Thymus (tissue), 14 donors: ENCODE measurements around the gene SLC16A8. TPM values are rescaled to one million over a fixed set of nuclear protein-coding genes. Genes with fewer than 3 reads are reported as not detected.

Experiments
- DNase-seq, 9 donors: peaks; one replicate each; pipeline ENCODE4 v3.0.0-alpha.2; 2013; ENCODE audit warnings: low spot score in 9 of 9, low read depth in 6 of 9, missing footprints in 1 of 9
- H3K27ac ChIP-seq, 2 donors: one replicate each; pipeline ENCODE4 v1.5.1; 2013; ENCODE audit warnings: control low read depth in 1 of 2, low read depth in 1 of 2, low read length in 1 of 2, mild to moderate bottlenecking in 1 of 2, moderate library complexity in 1 of 2
- H3K27me3 ChIP-seq, 2 donors: one replicate each; pipeline ENCODE4 v1.5.1; 2013; ENCODE audit warnings: low read length in 1 of 2; ENCODE audit not compliant: control insufficient read depth in 2 of 2, insufficient read depth in 1 of 2
- H3K36me3 ChIP-seq, 2 donors: one replicate each; pipeline ENCODE4 v1.5.1; 2013; ENCODE audit warnings: low read length in 1 of 2, mild to moderate bottlenecking in 1 of 2, moderate library complexity in 1 of 2; ENCODE audit not compliant: control insufficient read depth in 2 of 2, insufficient read depth in 2 of 2
- H3K4me1 ChIP-seq, 2 donors: one replicate each; pipeline ENCODE4 v1.5.1; 2013; ENCODE audit warnings: low read length in 2 of 2; ENCODE audit not compliant: control insufficient read depth in 2 of 2, insufficient read depth in 2 of 2
- H3K4me3 ChIP-seq, 2 donors: one replicate each; pipeline ENCODE4 v1.5.1; 2013; ENCODE audit warnings: low read length in 2 of 2, control low read depth in 1 of 2, mild to moderate bottlenecking in 1 of 2
- H3K9me3 ChIP-seq, 2 donors: one replicate each; pipeline ENCODE4 v1.5.1; 2013; ENCODE audit warnings: low read length in 1 of 2, mild to moderate bottlenecking in 1 of 2; ENCODE audit not compliant: control insufficient read depth in 2 of 2, insufficient read depth in 1 of 2
- WGBS: extraction: QIAGEN DNeasy Blood & Tissue Kit; methylation state at CpG from one replicate; pipeline ENCODE4 v1.1.7; 2013; 5-methylcytosine and 5-hydroxymethylcytosine counted together
- long read RNA-seq, 10 donors: transcript quantifications; one replicate each; lab custom pipeline, GENCODE V29; 2026
- polyA plus RNA-seq: library from polyadenylated mRNA; stranded (reverse); fragments of 200-250 nt; gene quantifications from one replicate; pipeline ENCODE4 v1.2.3, GENCODE V29; 2013
- total RNA-seq: library from RNA; stranded (reverse); fragments of 120-200 nt; gene quantifications from one replicate; pipeline ENCODE4 v1.2.4, GENCODE V29; 2013
- donor health status: healthy.

SLC16A8 gene, protein sequence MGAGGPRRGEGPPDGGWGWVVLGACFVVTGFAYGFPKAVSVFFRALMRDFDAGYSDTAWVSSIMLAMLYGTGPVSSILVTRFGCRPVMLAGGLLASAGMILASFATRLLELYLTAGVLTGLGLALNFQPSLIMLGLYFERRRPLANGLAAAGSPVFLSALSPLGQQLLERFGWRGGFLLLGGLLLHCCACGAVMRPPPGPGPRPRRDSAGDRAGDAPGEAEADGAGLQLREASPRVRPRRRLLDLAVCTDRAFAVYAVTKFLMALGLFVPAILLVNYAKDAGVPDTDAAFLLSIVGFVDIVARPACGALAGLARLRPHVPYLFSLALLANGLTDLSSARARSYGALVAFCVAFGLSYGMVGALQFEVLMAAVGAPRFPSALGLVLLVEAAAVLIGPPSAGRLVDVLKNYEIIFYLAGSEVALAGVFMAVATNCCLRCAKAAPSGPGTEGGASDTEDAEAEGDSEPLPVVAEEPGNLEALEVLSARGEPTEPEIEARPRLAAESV
- 1.3 TPM for total RNA-seq
- polyA plus RNA-seq: 1.1 TPM
- long read RNA-seq, donor 1: 0 reads
- long read RNA-seq, donor 2: 0 reads
- long read RNA-seq, donor 3: 0 reads
- long read RNA-seq, donor 4: 0 reads
- long read RNA-seq, donor 5: 0 reads
- long read RNA-seq, donor 6: 0 reads
- long read RNA-seq, donor 7: 0 reads
- long read RNA-seq, donor 8: 0 reads
- long read RNA-seq, donor 9: 0 reads
- long read RNA-seq, donor 10: 0 reads

DNA sequence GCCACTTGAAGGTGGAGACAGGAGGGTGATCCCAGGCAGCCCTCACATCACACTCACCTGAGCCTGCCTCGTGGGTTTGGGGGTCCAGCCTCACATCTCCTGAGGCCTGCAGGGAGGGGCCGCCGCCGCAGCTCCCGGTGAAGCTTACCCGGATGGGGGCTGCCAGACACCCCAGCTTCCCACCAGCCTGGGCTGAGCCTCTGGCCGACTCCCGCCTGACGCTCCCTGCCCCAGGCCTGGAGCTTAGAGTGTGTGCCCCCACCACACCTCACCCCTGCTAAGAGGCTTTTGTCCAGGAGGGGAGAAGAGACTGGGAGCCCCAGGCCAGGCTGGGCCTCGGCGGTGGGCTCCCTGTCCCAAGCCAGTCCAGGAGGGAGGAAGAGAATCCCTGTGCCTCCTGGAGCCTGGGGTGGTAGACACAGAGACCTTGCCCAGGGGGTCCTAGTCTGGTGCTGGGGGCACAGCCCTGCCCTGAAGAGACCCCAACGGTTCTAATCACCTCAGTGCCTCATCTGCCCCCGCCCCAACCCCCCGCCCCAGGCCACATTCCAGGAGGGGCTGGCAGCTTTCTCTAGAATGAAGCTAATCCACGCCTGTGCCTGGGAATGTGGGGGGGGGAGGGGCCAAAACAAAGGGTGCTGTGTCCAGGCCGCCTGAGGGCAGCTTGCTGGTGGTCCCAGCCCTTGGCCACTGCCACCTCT is at the start of gene SLC16A8:
Gene SLC16A8, minus strand, starts transcription at position 254 of the 701 bp plus-strand sequence. CDS start 1,311 bp downstream, outside the sequence.
- H3K4me1 ChIP-seq: peaks cover 0 to 10% of the 10 kb centered on the region in 2 donors
- no peak within 1 kb of the TSS for H3K4me3 ChIP-seq
- no peak for DNase-seq
- no peaks in the 10 kb centered on the region for H3K9me3 ChIP-seq
- 91% methylated on average over 16 of the region's 16 CpGs for WGBS
- H3K36me3 ChIP-seq: peaks cover 0 to 5% of the 10 kb centered on the region in 2 donors
- peaks cover 46 to 87% of the 10 kb centered on the region in 2 donors for H3K27me3 ChIP-seq
- H3K27ac ChIP-seq: no peak within 1 kb of the TSS

- DNase-seq: no peak
- no peaks in the 10 kb centered on the region for H3K9me3 ChIP-seq
- 97% methylated on average over 4 of the region's 4 CpGs for WGBS
Measured at GRCh38 chr22:38133331-38133730, 49.3 kb upstream of the SLC16A8 start.

GRCh38 chr22:38132794-38133193 is 48.8 kb upstream of the SLC16A8 start:
- Histone ChIP-seq H3K27ac (no peak overlapping the region), H3K4me1 (no peaks in the 10 kb centered on the region), H3K9me3 (no peaks in the 10 kb centered on the region), H3K36me3 (peaks cover 55 to 65% of the 10 kb centered on the region in 2 donors), H3K4me3 (no peak overlapping the region), H3K27me3 (no peaks in the 10 kb centered on the region)
- DNase-seq: no peak
- WGBS: 94% methylated on average over 28 of the region's 28 CpGs

More at GRCh38 chr22:38133331-38133730, 49.3 kb upstream of the SLC16A8 start:
- Histone ChIP-seq H3K4me3 (no peak overlapping the region), H3K36me3 (peaks cover 54 to 65% of the 10 kb centered on the region in 2 donors), H3K4me1 (no peaks in the 10 kb centered on the region), H3K27ac (no peak overlapping the region), H3K27me3 (no peaks in the 10 kb centered on the region)

GRCh38 chr22:38132136-38132535 is 48.2 kb upstream of the SLC16A8 start:
- Histone ChIP-seq H3K27ac (no peak overlapping the region), H3K4me1 (no peaks in the 10 kb centered on the region), H3K36me3 (peaks cover 58 to 63% of the 10 kb centered on the region in 2 donors), H3K4me3 (no peak overlapping the region), H3K9me3 (no peaks in the 10 kb centered on the region), H3K27me3 (no peaks in the 10 kb centered on the region)
- WGBS: 96% methylated on average over 7 of the region's 7 CpGs
- DNase-seq: no peak

GRCh38 chr22:38131399-38131798 is 47.4 kb upstream of the SLC16A8 start:
- peaks cover 61 to 63% of the 10 kb centered on the region in 2 donors for H3K36me3 ChIP-seq
- H3K27me3 ChIP-seq: no peaks in the 10 kb centered on the region
- H3K4me3 ChIP-seq: no peak overlapping the region
- no peaks in the 10 kb centered on the region for H3K4me1 ChIP-seq
- no peak overlapping the region for H3K27ac ChIP-seq
- no peak for DNase-seq
- H3K9me3 ChIP-seq: no peaks in the 10 kb centered on the region
- WGBS: 92% methylated on average over 2 of the region's 2 CpGs

GRCh38 chr22:38129856-38130255 is 45.9 kb upstream of the SLC16A8 start:
- Histone ChIP-seq H3K4me1 (no peaks in the 10 kb centered on the region), H3K9me3 (no peaks in the 10 kb centered on the region), H3K36me3 (peaks cover 63 to 68% of the 10 kb centered on the region in 2 donors), H3K27ac (no peak overlapping the region), H3K4me3 (no peak overlapping the region), H3K27me3 (no peaks in the 10 kb centered on the region)
- 91% methylated on average over 9 of the region's 9 CpGs for WGBS
- no peak for DNase-seq

- Histone ChIP-seq H3K27me3 (no peaks in the 10 kb centered on the region), H3K36me3 (peaks cover 60 to 66% of the 10 kb centered on the region in 2 donors), H3K4me1 (no peaks in the 10 kb centered on the region), H3K27ac (no peak overlapping the region), H3K4me3 (no peak overlapping the region), H3K9me3 (no peaks in the 10 kb centered on the region)
- 92% methylated on average over 10 of the region's 10 CpGs for WGBS
- no peak for DNase-seq
Measured at GRCh38 chr22:38129021-38129420, 45.0 kb upstream of the SLC16A8 start.

DNA sequence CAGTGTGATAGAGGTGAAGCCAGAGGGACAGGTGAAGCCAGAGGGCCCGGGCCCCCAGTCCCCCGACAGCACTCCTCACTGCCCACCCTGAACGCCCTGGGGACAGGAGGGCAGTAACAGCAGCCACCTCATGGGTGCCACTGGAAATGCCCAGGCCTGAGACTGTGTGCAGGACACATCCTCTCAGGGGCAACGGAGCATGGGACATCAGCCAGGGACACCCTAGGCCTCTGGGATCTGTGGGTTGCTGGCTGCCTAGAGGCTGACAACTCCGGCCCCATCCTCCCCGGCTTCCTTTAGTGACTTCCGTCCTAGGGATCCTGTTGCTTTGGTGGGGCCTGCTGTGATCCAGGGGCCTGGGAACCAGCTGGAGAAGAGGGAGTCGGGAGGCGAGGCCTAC is 43.9 kb upstream of the SLC16A8 start:
- WGBS: 98% methylated on average over 9 of the region's 9 CpGs
- H3K27ac ChIP-seq: no peak overlapping the region
- H3K4me3 ChIP-seq: no peak overlapping the region
- H3K9me3 ChIP-seq: no peaks in the 10 kb centered on the region
- H3K4me1 ChIP-seq: no peaks in the 10 kb centered on the region
- H3K36me3 ChIP-seq: peaks cover 55 to 58% of the 10 kb centered on the region in 2 donors
- no peaks in the 10 kb centered on the region for H3K27me3 ChIP-seq
- DNase-seq: no peak
